Measurements from ENCODE around the gene SKA2.
"Not testable (repeated sequence)": the region's sequence is repeated elsewhere in the genome, so short reads cannot be mapped to it uniquely, and the experiment has no call there.

Gene SKA2, protein sequence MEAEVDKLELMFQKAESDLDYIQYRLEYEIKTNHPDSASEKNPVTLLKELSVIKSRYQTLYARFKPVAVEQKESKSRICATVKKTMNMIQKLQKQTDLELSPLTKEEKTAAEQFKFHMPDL

DNA sequence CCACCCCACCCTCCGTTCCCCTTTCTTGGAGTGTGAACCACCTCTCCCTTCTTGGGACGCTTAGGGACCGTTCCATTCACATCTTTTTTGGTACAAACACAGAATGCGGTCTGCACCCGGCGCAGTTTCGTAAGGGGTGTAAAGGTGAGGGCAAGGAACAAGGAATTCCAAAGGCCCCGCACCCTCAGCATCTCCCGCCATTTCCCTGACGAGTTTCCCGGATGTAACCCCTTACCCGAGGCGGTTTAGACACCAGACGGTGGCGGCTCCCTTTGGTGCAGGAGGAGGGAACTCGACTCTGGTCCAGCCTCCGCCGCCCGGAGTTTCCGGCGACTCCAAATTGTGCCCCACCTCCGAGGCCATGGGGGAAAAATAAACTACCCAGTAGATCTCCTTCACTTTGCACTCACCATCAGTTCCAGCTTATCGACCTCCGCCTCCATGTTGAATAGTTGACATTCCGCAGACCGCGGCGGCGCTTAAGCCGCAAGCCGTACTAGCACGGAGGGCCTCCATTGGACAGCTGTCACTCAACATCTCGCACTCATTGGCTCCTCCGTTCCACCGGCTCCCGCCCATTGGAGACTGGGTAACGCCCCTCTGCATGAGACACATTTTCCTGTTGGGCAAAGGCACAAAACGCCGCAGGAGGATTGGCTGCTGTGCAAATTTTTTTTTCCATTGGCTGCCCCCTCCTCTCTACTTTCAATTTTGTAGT is at the start of gene SKA2:
SKA2 (minus strand) TSS at position 466 of the 718 bp plus-strand sequence; CDS start at position 443, 23 bp downstream.
- Mint-ChIP-seq H3K27ac (no peak within 1 kb of the TSS), H3K27me3 (no peaks in the 10 kb centered on the region), H3K4me1 (peaks cover 11 to 17% of the 10 kb centered on the region in 2 donors), H3K36me3 (peaks cover 0 to 4% of the 10 kb centered on the region in 2 donors), H3K4me3 (no peak within 1 kb of the TSS), H3K9me3 (no peaks in the 10 kb centered on the region)
- DNase-seq (peak; percentile 98), ATAC-seq (replicated peaks) (peak; percentile 86 to 89)

DNA sequence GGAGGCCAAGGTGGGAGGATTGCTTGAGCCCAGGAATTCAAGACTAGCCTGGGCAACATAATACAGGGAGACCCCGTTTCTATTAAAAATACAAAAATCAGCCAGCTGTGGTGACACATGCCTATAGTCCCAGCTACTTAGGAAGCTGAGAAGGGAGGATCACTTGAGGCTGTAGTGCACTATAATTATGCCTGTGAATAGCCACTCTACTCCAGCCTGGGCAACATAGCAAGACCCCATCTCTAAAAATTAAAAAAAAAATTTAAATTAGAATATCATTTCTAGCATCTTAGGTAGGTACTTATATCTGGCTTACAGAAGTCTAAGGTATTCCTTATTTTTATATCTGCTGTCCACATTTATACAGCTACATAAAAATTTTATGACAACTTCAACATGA is 47.3 kb upstream of the SKA2 start:
- no peaks in the 10 kb centered on the region for H3K4me1 Mint-ChIP-seq
- ATAC-seq (replicated peaks), result no peak
- H3K9me3 Mint-ChIP-seq, result no peaks in the 10 kb centered on the region
- H3K27ac Mint-ChIP-seq, result no peak overlapping the region
- H3K36me3 Mint-ChIP-seq, result no peaks in the 10 kb centered on the region
- no peak for DNase-seq
- H3K27me3 Mint-ChIP-seq, result no peaks in the 10 kb centered on the region
- H3K4me3 Mint-ChIP-seq, result no peak overlapping the region

DNA sequence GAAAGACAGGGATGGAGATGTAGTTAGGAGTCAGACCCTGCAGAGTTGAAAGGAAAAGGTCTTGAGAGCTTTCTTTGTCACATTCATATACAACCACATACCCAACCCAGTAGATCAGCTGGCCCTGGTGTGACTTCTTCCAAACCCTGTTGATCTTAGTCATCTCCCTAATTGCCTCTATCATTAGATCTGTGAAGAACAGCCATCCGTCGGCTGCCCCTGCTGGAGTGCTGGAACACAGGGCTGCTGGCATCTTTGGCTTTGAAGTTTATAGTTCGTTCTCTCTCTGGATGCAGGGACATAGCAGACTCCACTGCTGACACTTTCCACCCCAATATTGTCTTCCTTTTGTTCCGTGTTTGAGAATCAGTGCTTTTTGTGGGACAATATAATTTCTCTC is 44.4 kb upstream of the SKA2 start:
- no peak overlapping the region for H3K27ac Mint-ChIP-seq
- no peak overlapping the region for H3K4me3 Mint-ChIP-seq
- peaks cover 0 to under 1% of the 10 kb centered on the region in 2 donors for H3K4me1 Mint-ChIP-seq
- DNase-seq (no peak), ATAC-seq (replicated peaks) (no peak)
- H3K27me3 Mint-ChIP-seq, result no peaks in the 10 kb centered on the region
- H3K9me3 Mint-ChIP-seq, result no peaks in the 10 kb centered on the region
- no peaks in the 10 kb centered on the region for H3K36me3 Mint-ChIP-seq

DNA sequence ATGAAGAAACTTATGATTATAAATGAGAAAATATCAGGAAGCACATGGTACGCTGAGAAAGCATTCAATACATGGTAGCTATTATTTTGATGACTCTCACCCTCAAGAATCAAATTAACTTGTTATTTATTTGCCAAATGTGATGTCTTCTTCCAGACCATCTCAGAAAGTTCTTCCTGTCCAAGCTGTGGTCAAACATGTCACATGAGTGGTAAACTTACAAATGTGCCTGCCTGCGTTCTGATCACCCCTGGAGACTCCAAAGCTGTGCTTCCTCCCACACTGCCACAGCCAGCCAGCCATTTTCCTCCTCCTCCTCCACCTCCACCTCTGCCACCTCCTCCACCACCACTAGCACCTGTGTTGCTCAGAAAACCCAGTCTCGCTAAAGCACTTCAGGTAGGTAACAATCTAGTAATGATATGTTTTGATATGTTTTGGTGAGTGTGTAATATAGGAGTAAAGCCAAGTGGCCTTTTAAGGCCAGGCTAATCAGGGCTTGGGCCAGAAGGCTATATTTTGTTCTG is 38.4 kb upstream of the SKA2 start:
- Mint-ChIP-seq H3K27me3 (no peaks in the 10 kb centered on the region), H3K4me3 (no peak overlapping the region), H3K36me3 (peaks cover 5 to 7% of the 10 kb centered on the region in 2 donors), H3K27ac (no peak overlapping the region), H3K4me1 (peaks cover 2 to 10% of the 10 kb centered on the region in 2 donors), H3K9me3 (peaks cover 0 to 2% of the 10 kb centered on the region in 2 donors)
- ATAC-seq (replicated peaks) (no peak), DNase-seq (no peak)

DNA sequence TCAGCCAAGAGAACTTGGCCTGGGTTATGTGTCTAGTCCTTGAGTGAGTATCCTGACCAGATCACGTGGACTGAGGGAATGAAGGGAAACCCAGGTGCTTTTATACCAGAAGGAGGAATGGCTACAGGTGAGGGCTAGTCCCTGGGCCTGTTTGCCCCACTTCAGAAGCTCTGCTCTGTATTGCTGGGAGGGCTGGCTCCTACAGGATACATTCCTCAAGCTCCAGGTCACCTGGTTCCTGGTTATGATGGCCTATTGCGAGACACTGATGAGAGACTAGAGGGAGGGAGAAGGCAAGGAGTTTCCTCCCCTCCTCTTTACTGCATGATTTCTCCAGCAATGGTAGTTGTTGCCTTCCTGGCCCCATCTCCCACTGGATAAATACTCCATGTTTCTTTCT is 35.8 kb upstream of the SKA2 start:
- no peak overlapping the region for H3K27ac Mint-ChIP-seq
- DNase-seq (no peak), ATAC-seq (replicated peaks) (no peak)
- H3K36me3 Mint-ChIP-seq, result peaks cover 7% of the 10 kb centered on the region in 2 donors
- H3K9me3 Mint-ChIP-seq, result peaks cover 0 to 2% of the 10 kb centered on the region in 2 donors
- H3K27me3 Mint-ChIP-seq, result no peaks in the 10 kb centered on the region
- H3K4me3 Mint-ChIP-seq, result no peak overlapping the region
- H3K4me1 Mint-ChIP-seq, result peaks cover 6 to 15% of the 10 kb centered on the region in 2 donors

DNA sequence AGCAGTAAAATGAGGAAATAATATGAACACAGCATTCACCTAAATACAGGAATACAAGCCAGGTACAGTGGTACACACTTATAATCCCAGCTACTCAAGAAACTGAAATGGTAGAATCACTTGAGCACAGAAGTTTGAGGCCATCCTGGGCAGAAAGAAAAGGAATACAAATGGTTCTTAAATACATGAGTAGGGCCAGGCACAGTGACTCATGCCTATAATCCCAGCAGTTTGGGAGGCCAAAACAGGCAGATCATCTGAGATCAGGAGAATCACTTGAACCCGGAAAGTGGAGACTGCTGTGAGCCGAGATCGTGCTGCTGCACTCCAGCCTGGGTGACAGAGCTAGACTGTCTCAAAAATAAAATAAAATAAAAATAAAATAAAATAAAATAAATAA is 31.9 kb upstream of the SKA2 start:
- ATAC-seq (replicated peaks), result no peak
- Mint-ChIP-seq H3K36me3 (peaks cover 5% of the 10 kb centered on the region in 2 donors), H3K4me1 (peaks cover 4 to 5% of the 10 kb centered on the region in 2 donors), H3K9me3 (peaks cover 0 to under 1% of the 10 kb centered on the region in 2 donors), H3K27ac (no peak overlapping the region), H3K4me3 (no peak overlapping the region), H3K27me3 (no peaks in the 10 kb centered on the region)
- no peak for DNase-seq

DNA sequence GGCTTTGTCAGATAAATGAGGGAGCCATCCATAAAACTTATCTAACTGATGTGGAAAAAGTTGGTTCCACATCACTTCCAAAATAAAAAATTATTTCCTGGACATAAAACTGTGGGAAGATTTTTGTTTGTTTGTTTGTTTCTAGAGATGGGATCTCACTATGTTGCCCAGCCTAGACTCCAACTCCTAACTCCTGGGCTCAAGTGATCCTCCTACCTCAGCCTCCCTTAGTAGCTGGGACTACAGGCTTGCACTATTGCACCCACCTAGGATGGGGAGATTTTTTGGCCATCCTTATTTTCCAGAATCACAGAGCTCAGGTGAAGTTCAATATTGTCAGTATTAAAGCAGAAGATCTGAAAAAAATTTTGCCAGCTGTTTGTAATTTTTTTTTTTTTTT is 31.0 kb upstream of the SKA2 start:
- no peak for ATAC-seq (replicated peaks)
- no peak overlapping the region for H3K4me3 Mint-ChIP-seq
- H3K4me1 Mint-ChIP-seq, result peaks cover 4 to 5% of the 10 kb centered on the region in 2 donors
- DNase-seq, result no peak
- H3K36me3 Mint-ChIP-seq, result peaks cover 0 to 2% of the 10 kb centered on the region in 2 donors
- no peaks in the 10 kb centered on the region for H3K9me3 Mint-ChIP-seq
- no peak overlapping the region for H3K27ac Mint-ChIP-seq
- H3K27me3 Mint-ChIP-seq, result no peaks in the 10 kb centered on the region

DNA sequence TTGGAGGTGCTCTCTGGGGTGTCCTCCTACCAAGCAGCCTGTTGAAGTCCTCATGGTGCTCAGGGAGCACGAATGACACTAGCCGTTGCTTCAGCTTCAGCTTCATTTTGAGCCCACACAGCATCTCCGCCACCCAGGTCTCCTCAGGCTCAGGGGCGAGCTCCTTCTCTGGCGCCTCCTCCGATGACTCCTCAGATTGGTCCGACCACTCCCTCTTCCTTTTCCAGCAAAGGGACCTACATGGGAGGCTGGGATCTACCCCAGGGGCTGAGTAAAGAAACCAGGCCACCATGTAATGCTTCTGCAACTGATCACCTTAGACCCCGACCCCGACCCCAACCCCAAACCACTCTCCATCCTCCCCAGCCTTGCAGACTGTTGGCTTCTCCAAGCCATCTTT is 26.5 kb upstream of the SKA2 start:
- no peak for DNase-seq
- no peak for ATAC-seq (replicated peaks)
- Mint-ChIP-seq H3K4me1 (peaks cover 3 to 7% of the 10 kb centered on the region in 2 donors), H3K27me3 (no peaks in the 10 kb centered on the region), H3K9me3 (no peaks in the 10 kb centered on the region), H3K27ac (no peak overlapping the region), H3K36me3 (peaks cover 0 to 2% of the 10 kb centered on the region in 2 donors), H3K4me3 (no peak overlapping the region)

DNA sequence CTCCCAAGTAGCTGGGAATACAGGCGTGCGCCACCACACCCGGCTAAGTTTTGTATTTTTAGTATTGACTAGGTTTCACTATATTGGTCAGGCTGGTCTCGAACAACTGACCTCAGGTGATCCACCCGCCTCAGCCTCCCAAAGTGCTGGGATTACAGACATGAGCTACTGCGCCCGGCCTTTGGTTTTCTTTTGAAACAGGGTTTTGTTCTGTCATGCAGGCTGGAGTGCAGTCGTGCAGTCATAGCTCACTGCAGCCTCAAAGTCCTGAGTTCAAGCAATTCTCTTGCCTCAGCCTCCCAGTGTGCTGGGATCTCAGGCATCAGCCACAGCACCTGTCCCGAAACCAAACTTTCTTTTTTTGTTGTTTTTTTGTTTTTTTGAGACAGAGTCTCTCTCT is 25.6 kb upstream of the SKA2 start:
- Mint-ChIP-seq H3K9me3 (no peaks in the 10 kb centered on the region), H3K27ac (no peak overlapping the region), H3K4me1 (peaks cover 3 to 7% of the 10 kb centered on the region in 2 donors), H3K27me3 (no peaks in the 10 kb centered on the region), H3K36me3 (no peaks in the 10 kb centered on the region), H3K4me3 (no peak overlapping the region)
- no peak for ATAC-seq (replicated peaks)
- no peak for DNase-seq

DNA sequence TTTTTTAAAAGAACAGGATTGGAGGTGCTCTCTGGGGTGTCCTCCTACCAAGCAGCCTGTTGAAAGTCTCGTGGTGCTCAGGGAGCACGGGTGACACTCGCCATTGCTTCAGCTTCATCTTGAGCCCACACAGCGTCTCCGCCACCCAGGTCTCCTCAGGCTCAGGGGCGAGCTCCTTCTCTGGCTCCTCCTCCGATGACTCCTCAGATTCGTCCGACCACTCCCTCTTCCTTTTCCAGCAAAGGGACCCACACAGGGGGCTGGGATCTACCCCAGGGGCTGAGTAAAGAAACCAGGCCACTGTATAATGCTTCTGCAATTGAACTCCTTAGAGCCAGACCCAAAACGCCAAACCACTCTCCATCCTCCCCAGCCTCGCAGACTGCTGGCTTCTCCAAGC is 24.6 kb upstream of the SKA2 start:
- not testable (repeated sequence) for H3K36me3 Mint-ChIP-seq; H3K4me1 Mint-ChIP-seq; H3K27ac Mint-ChIP-seq; ATAC-seq (replicated peaks); H3K9me3 Mint-ChIP-seq; DNase-seq; H3K27me3 Mint-ChIP-seq; H3K4me3 Mint-ChIP-seq

DNA sequence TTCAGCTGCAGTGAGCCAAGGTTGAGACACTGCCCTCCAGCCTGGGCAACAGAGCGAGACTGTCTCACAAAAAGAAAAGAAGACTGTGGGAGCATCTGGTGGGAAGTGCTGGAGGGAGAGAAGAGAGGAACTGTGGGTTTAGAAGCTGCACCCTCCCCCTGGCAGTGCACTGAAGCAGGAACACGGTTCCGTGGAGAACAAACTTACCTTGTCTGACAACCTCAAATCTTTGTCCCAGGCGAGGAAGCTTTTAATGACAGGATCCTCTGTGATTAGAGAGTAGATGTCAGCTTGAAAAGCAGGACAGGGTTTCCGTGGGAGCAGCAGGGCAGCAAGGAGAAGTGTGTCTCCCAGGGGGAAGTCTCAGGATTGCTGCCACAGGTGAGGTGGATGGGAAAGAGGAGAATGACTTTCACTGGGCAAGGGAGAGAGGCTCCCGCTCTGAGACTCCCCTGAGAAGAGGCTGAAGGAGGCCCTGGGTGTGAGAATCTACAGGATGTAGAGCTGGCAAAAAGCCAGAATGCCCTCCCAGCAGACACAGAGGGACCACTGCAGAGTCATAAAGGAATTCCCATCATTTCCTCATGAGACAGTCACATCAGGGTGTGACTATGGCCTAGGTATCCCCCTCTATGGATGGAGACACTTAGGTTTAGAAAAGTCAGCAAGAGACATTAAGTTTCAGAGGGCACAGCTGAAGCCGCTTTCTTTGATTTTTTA is 23.4 kb upstream of the SKA2 start:
- Mint-ChIP-seq H3K4me3 (no peak overlapping the region), H3K4me1 (peaks cover 3 to 7% of the 10 kb centered on the region in 2 donors), H3K27me3 (no peaks in the 10 kb centered on the region), H3K27ac (no peak overlapping the region), H3K36me3 (peaks cover 5 to 6% of the 10 kb centered on the region in 2 donors), H3K9me3 (no peaks in the 10 kb centered on the region)
- ATAC-seq (replicated peaks), result no peak
- no peak for DNase-seq

DNA sequence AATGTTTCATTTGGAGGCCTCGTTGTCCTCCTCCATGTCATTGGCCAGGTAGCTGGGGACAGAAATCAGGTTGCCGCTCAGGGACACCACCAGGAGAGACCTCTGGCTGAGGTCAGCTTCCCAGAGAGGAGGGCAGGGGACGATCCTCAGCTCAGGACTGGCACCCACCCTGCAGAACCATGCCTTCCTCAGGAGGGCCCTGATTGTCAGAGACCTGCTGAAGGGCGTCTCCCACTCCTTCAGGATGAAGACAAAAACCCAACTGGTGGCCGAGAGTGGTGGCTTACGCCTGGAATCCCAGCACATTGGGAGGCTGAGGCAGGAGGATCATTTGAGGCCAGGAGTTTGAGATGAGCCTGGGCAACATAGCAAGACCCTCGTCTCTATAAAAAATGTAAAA is 20.1 kb upstream of the SKA2 start:
- Mint-ChIP-seq H3K27ac (no peak overlapping the region), H3K4me1 (peaks cover 3 to 7% of the 10 kb centered on the region in 2 donors), H3K9me3 (no peaks in the 10 kb centered on the region), H3K4me3 (no peak overlapping the region), H3K36me3 (peaks cover 6 to 9% of the 10 kb centered on the region in 2 donors), H3K27me3 (no peaks in the 10 kb centered on the region)
- DNase-seq (no peak), ATAC-seq (replicated peaks) (no peak)

DNA sequence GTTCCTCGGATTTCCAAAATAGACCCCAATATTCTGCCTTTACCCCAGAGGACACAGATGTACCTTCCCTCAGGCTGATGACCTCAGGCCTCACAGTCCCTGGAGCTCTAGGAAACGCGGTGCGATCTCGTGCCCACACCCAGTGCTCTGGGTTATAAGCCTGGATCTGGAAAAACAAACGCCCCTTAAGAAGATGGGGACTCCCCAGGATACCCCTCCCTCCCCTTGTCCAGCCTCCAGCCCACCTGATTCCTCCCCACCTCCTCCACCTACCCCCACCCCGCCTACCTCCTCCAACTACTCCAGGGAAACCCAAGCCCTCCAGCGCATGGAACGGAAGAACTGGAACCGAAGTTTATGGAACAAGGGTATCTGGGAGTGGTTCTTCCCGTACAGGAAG is 19.7 kb upstream of the SKA2 start:
- Mint-ChIP-seq H3K27ac (no peak overlapping the region), H3K27me3 (no peaks in the 10 kb centered on the region), H3K4me1 (peaks cover 3 to 7% of the 10 kb centered on the region in 2 donors), H3K36me3 (peaks cover 6 to 9% of the 10 kb centered on the region in 2 donors), H3K9me3 (no peaks in the 10 kb centered on the region), H3K4me3 (no peak overlapping the region)
- ATAC-seq (replicated peaks), result no peak
- no peak for DNase-seq

DNA sequence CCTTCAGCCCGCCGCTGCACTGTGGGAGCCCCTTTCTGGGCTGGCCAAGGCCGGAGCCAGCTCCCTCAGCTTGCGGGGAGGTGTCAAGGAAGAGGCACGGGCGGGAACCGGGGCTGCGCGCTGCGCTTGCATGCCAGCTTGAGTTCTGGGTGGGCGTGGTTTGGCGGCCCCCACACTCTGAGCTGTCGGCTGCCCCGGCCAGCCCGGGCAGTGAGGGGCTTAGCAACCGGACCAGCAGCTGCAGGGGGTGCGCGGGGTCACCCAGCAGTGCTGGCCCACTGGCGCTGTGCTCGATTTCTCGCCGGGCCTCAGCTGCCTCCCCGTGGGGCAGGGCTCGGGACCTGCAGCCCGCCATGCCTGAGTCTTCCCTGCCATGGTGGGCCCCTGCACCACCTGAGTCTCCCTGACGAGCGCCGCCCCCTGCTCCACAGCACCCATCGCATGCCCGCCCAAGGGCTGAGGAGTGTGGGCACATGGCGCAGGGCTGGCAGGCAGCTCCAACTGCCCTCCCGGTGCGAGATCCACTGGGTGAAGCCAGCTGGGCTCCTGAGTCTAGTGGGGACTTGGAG is 17.5 kb upstream of the SKA2 start:
- DNase-seq (no peak), ATAC-seq (replicated peaks) (no peak)
- peaks cover 6 to 9% of the 10 kb centered on the region in 2 donors for H3K36me3 Mint-ChIP-seq
- no peak overlapping the region for H3K27ac Mint-ChIP-seq
- no peak overlapping the region for H3K4me3 Mint-ChIP-seq
- no peaks in the 10 kb centered on the region for H3K9me3 Mint-ChIP-seq
- peaks cover 5 to 6% of the 10 kb centered on the region in 2 donors for H3K4me1 Mint-ChIP-seq
- H3K27me3 Mint-ChIP-seq, result no peaks in the 10 kb centered on the region

Data from stimulated activated naive B cell treated with anti-CD40 and anti-IgM and Interleukin-4, amounts not matched to agents 10 μg/mL and 1 μg/mL and 100 μg/mL, for 72 hours (primary cell).